HG02678 (cell line): ENCODE results near the gene ANKRD24.
"Not testable (repeated sequence)": the region's sequence is repeated elsewhere in the genome, so short reads cannot be mapped to it uniquely, and the experiment has no call there.

Source experiments
- ATAC-seq: cut with Tn5 transposase; IDR thresholded peaks from one replicate; pipeline ENCODE4 v1.9.1; 2021; ENCODE audit warnings: mild to moderate bottlenecking, moderate library complexity; ENCODE audit not compliant: unreplicated experiment

The ANKRD24 gene

DNA sequence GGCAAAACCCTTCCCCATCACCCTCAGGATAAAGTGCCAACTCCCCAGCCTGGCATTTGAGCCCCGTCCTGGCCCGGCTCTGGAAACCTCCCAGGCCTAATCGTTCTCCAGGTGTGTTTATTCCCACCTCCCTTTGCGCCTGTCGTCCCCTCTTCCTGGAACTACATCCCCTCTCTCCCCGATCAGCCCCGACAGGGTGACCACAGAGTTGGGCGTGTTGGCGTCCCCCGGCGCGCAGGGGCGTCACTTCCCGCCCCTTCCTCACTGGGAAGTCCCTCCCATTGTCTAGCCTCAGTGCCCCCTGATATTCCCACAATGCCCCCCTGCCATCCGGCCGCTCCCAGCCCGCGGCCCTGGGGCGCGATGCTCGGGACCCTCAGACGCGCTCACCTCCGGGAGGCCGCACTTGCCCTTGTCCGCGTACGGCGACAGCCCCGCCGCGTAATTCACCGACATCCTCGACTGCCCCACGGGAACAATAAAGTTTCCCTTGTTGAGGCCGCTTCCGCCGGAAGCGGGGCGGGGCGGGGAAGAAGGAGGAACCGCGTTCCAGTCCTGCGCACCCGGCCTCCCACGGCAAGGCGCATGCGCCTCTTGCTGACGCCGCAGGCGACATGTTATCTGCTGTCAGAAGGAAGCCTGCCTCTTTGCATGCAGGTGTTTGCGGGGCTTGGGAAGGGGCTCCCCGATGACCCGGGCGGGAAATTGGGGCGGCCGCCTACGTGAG lies at the start of gene ANKRD24, which contains the start of gene SIRT6:
TSS of gene ANKRD24 (plus strand) at position 606 of the 727 bp plus-strand sequence. CDS start 3,737 bp downstream, outside the sequence.
TSS of gene SIRT6 (minus strand) at position 480 of the 727 bp plus-strand sequence. CDS start at position 456, 24 bp downstream.
- peak; percentile 76 for ATAC-seq

DNA sequence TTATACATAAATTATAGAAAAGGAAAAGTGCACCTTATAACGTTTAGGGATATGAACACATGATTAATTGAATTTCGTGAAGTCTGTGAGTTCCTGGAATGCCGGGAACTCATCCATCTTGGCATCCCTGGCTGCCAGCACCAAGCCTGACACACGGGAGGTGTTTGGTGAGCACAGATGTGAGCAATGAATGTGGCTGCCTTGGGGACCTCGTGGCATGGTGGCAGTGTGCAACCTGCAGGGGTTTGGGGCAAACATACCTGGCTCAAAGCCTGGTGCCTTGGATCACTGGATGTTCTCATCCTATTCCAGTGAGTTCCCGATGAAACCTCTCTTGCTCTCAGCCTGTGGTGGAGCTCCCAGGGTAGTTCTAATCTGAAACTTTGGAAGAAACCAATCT lies 48.1 kb upstream of the ANKRD24 start:
- no peak for ATAC-seq

DNA sequence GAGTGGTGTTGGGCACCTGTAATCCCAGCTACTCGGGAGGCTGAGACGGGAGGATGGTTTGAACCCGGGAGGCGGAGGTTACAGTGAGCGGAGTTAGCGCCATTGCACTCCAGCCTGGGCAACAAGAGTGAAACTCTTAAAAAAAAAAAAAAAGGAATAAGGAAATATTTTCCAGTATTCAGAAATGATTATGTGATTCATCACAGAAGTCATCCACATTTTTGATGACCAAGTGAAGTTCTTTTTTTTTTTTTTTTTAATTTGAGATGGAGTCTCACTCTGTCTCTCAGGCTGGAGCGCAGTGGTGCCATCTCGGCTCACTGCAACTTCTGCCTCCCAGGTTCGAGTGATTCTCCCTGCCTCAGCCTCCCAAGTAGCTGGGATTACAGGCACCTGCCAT lies 47.1 kb upstream of the ANKRD24 start:
- not testable (repeated sequence) for ATAC-seq

DNA sequence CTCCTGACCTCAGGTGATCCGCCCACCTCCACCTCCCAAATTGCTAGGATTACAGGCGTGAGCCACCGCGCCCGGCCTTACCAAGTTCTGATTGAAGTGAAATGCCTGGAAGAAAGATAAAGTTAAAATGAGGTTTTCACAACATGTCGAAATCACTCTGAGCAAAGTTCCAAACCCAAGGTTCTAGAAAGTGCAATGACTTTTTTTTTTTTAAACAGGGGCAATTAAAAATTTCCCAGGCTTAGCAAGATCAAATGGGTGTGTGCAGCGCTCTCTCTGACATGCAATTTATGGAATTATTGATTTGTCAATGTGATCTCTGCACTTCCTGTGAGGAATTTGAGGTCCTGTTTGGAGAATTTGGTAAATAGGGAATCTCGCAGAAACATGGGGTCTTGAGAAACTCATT lies 45.8 kb upstream of the ANKRD24 start:
- ATAC-seq, result no peak

DNA sequence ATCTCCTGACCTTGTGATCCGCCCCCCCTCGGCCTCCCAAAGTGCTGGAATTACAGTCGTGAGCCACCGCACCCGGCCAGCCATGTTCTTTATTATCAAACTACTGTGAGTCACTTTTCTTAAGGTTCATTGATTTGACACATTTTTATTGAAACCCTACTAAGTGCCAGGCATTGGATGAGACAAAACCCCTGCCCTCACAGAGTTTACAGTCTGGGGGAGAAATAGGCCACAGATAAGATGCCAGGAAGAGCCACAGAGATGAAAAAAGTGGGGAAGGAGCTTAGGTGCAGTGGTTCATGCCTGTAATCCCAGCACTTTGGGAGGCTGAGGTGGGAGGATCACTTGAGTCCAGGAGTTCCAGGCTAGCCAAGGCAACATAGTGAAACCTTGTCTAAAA lies 44.0 kb upstream of the ANKRD24 start:
- ATAC-seq, result no peak

DNA sequence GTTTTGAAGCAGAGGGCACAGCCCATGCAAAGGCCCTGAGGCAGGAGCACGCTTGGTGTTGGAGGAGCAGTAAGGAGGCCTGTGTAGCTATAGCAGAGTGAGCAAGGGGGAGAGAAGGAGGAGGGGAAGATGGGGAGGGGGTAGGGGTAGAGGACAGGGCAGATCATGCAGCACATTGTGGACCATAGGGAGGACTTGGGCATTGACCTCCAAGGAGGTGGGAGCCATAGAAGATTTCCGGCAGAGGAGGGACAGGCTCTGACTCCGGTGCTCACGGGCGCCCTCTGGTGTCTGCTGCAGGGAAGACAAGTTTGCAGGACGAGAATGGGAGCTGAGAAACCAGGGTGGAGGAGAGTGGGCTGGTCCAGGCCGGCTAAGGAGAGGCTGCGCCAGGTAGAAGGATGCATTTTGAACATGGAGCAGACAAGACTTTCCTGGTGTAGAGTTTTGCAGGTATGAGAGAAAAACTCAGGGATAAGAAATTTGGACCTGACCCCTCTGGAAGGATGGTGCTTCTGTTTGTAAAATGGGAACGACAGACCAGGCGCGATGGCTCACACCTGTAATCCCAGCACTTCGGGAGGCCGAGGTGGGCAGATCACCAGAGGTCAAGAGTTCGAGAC lies 42.8 kb upstream of the ANKRD24 start:
- no peak for ATAC-seq

DNA sequence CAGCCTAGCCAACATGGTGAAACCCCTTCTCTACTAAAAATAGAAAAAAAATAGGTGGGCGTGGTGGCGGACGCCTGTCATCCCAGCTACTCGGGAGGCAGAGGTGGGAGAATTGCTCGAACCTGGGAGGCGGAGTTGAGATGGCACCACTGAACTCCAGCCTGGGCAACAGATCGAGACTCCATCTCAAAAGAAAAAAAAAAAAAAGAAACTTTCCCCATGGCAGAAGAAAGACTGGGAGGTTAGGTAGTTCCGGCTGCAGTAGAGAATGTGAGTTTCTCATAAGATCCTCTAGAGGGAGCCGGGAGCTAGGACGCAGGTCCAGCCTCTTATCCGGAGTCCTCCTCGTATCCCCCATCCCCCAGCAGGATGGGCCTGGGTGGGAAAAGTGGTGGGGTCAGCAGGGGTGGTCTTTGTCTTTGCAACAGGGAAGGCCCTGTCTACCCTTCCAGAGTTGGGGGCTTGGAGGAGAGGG lies 42.2 kb upstream of the ANKRD24 start:
- ATAC-seq, result no peak

DNA sequence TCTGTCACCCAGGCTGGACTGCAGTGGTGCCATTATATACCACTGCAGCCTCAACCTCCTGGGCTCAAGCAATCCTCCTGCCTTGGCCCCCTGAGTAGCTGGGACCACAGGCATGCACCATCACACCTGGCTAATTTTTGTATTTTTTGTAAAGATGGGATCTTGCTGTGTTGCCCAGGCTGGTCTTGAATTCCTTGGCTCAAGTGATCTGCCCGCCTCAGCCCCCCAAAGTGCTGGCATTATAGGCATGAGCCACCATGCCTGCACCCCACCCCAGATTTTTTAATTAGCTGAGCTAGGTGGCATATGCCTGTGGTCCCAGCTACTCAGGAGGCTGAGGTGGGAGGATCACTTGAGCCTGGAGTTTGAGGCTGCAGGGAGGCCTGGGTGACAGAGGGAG lies 39.6 kb upstream of the ANKRD24 start:
- not testable (repeated sequence) for ATAC-seq

DNA sequence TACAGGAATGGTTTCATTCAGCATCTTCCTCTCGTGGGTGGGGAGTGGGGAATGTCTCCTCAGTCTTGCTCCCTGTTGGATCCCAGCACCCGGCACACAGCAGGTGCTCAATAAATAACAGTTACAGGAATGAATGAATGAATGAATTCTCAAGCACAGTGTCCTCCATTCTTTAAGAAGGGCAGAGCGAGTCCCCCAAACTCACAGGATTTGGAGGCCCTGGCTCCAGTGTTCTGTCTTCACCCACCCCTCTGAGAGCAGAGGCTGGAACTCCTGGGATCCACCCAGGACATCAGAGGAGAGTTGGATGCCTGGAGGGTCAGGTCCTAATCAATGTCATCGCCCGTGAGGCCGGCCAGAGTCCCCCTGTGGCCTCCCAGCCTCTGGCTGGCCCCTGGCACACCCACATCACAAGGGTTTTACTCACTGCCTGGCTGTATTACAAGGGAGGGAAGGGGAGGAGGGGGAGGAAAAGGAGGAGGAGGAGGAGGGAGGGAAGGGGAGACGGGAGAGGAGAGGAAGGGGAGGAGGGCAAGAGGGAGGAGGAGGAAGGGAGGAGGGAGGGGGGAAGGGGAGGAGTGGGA lies 37.7 kb upstream of the ANKRD24 start:
- no peak for ATAC-seq

DNA sequence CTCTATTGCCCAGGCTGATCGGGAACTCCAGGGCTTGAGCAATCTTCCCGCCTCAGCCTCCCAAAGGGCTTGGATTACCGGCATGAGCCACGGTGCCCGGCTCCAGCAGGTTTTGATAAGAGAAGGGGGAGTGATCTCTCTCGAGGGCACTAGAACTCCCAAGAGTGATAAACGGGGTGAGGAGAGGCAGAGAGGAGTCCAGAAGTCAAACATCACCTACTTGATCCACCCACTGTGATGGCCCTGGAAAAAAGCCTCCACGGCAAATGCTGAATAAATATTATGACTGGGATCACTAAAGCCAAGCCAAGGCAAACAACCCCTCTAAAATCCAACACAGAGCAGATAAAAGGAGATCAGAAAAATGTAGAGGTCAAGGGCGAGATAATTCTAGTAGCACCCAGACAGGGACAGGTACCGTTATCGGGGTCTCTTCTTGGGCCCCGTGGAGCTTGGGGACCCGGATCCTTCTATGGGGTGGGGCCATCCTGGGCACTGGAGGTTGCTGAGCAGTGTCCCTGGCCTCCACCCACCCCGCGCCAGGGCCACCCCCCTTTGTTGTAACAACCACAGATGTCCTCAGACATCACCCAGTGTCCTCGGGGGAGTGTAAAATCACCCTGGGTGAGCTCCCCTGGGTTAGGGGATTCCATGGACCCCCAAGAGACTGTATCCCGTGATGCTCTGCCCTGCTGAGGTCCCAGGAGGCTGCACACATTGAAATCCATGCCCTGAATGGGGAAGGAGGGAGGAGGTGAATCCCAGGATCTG lies 32.8 kb upstream of the ANKRD24 start:
- ATAC-seq, result no peak

DNA sequence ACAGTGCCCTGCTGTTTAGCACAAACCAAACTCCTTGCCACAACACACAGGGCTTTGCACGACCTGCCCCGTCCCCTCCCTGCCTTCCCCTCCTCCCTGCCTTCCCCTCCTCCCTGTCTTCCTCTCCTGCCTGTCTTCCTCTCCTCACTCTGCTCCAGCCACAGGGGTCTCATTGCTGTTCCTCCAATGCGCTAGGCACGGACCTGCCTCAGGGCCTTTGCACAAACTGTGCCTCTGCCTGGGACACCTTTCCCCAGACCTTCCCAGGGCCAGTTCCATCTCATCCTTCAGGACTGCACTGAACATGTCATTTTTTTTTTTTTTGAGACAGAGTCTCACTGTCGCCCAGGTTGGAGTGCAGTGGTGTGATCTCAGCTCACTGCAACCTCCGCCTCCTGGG lies 30.9 kb upstream of the ANKRD24 start:
- no peak for ATAC-seq

DNA sequence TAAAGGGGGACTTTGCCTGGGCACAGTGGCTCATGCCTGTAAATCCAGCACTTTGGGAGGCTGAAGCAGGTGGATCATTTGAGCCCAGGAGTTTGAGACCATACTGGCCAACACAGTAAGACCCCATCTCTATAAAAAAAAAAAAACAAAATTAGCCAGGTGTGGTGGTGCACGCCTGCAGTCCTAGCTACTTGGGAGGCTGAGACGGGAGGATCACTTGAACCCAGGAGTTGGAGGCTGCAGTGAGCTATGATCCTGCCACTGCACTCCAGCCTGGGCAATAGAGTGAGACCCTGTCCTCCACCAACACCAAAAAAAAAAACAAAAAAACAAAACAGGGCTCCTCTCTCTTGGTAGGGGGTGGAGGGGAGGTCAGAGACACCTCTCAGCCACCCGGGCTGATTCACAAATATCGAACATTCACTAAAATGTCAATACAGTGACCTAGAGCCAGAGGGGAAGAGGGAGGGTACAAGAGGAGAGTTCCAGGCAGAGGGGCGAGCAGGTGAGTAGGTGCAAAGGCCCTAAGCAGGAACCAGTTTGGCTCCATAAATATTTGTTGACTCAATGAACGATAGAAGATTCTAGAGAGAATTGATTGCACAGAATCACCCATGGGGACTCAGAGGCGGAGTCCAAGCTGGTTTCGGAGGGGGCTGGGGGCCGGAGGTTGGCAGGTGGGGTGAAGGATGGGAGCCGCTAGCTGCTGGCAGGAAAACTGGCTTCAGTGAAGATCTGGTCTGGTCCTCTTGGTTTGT lies 30.1 kb upstream of the ANKRD24 start:
- ATAC-seq, result no peak

DNA sequence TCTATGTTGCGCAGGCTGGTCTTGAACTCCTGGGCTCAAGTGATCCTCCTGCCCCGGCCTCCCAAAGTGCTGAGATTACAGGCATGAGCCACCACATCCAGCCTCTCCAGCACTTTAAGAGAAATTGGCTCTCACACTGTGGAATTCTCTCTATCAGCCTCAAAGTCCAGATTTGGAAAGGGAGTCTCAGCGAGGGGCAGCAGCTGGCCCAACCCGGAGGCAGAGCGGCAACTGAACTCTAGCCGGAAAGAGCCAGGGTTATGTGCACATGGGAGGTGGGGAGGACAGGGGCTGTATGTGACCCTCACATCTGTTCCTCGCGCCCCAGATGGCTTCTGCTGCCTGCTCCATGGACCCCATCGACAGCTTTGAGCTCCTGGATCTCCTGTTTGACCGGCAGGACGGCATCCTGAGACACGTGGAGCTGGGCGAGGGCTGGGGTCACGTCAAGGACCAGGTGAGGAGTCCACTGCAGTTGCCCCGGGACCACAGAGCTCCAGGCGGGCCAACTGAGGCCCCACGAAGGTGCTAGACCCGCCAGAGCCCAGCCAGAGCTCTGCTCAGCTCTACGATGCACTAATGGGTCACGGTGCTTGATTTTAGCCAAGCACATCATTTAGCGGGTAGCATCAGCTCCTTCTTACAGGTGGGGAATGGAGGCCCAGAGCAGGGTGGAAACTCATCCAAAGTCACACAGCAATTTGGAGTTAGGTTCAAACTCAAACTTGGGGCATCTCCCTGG lies 27.7 kb upstream of the ANKRD24 start:
- ATAC-seq, result no peak

DNA sequence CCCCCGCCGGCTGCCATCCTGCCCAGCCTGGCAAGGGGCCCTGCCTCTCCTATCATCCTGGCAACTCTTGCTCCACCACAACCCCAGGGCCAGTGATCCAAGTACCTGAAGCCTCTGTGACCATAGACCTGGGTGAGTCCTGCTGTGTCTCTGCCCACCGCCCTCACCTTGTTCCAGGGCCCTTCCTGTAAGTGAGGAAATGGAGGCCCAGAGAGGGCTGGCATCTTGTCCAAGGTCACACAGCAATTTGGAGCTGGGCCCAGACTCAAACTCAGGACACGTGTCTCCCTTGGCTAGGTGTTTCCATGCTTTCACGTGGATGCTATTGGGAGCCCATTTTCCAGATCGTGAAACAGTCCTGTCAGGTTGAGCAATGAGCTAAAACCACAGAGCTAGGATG lies 25.3 kb upstream of the ANKRD24 start:
- no peak for ATAC-seq

DNA sequence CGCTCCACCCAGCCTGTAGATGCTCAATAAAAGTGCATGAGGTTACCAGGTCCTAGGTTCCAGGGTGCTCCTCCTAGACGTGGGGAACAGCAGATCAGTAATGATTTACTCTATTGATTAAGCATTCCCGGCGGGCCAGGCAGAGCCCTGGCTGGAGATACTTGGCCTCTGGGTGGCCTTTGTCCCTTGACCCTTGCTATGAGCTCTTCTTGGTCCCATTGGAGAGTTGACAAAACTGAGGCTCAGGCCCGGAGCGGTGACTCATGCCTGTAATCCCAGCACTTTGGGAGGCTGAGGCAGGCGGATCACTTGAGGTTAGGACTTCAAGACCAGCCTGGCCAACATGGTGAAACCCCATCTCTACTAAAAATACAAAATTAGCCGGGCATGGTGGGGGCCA lies 24.5 kb upstream of the ANKRD24 start:
- not testable (repeated sequence) for ATAC-seq

DNA sequence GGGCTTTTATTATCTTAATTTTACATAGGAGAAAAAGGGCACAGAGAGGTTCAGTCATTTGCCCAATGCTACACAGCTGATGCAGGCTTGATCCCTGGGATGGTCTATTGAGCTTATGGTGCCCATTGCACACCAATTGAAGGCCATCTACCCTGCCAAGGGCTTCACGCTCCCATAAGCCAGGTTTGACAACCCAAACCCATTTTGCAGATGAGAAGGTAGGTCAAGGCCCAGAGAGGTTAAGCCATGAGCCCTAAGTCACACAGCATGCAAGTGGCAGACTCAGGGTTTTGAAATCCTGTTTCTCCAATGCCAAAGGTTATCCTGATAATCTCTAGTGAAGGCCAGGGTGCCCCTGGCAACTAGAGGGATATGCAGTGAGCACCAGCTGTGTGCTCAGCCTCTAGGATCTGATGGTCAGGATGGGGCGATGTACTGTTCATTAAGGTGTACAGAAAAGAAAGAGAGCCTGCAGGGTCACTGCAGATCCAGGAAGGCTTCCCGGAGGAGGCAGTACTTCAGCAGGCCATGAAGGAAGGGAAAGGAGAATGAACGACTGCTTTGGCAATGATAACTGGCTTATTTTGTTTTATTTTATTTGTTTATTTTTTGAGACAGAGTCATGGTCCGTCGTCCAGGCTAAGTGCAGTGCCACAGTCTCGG lies 20.9 kb upstream of the ANKRD24 start:
- ATAC-seq, result no peak

DNA sequence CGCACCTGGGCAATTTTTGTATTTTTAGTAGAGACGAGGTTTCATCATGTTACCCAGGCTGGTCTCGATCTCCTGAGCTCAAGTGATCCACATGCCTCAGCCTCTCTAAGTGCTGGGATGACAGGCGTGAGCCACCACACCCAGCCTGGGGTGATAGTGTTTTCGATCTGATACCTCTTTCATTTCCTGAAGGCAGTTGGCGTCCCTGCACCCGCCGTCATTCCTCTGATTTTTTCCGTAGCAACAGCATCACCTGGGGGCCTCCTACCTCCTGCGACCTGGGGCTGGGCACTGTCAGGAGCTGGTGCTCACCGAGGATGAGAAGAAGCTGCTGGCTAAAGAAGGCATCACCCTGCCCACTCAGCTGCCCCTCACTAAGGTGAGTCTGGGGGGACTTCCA lies 18.2 kb upstream of the ANKRD24 start:
- no peak for ATAC-seq

DNA sequence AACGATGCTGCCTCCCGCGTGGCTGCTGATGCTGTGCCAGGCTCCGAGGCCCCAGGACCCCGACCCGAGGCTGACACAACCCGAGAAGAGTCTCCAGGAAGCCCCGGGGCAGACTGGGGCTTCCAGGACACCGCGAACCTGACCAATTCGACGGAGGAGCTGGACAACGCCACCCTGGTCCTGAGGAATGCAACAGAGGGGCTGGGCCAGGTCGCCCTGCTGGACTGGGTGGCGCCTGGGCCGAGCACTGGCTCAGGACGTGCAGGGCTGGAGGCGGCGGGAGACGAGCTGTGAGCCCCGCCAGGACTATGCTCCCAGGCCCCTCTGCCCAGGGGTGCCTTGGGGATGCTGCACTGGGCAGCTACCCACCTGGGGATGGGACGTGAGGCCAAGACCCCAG lies 10.8 kb upstream of the ANKRD24 start:
- no peak for ATAC-seq

DNA sequence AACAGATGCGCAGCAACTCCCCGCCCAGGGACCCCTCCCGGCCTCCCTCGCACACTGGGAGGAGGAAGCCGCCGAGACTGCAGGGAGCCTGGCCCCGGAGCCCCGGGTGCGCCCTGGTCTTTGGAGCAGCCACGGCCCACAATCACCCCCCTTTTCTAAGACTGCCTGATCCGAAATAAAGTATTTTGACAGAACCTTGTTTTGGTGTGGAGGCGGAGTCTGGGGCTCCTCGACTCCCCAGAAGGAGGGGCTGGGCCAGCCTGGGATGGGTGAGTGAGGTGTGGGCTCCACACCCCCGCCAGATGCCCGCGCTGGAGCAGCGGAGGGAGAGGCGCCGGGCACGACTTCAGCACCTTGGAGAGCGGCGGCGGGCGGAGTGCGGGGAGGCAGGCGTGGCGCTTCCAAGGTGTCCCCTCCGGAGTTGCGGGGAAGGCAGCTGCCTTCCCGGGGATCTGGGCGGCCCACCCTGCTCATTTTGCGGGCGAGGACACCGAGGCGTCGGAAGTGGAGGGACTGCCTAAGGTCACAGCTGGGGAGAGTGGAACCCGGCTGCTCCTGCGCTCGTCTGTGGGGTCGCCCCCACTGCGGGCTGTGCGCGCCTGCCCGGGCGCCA lies 9.5 kb upstream of the ANKRD24 start:
- ATAC-seq, result no peak
